GM23338 (cell line): ENCODE results near the gene RAD54L2.

Source experiments
- CREB1 ChIP-seq: fragments of 250-450 bp; sonication (Bioruptor Pico); IDR thresholded peaks from 2 replicates; pipeline ENCODE4 v1.5.0; 2020; ENCODE audit warnings: low read depth, mild to moderate bottlenecking, moderate library complexity
- CTCF ChIP-seq, 2 experiments: fragments of 200-600 bp in 1 of 2; sonication (generic) in 1 of 2; conservative IDR thresholded peaks; 2 replicates each; pipeline versions ENCODE4 v1.5.1 to v1.6.1; 2016 to 2017; ENCODE audit warnings: antibody characterized with exemption in 2 of 2, low read depth in 2 of 2, mild to moderate bottlenecking in 2 of 2, moderate library complexity in 1 of 2
- ETS1 ChIP-seq: IDR thresholded peaks from 2 replicates; pipeline ENCODE4 v1.6.1; 2016; ENCODE audit warnings: antibody characterized with exemption
- EZH2 ChIP-seq: fragments of 200-600 bp; sonication (generic); IDR thresholded peaks from one replicate; pipeline ENCODE4 v1.8.0; 2017; ENCODE audit warnings: antibody characterized with exemption, mild to moderate bottlenecking, low read depth; ENCODE audit not compliant: unreplicated experiment
- EZH2phosphoT487 ChIP-seq: fragments of 200-600 bp; sonication (generic); IDR thresholded peaks from one replicate; pipeline ENCODE4 v1.8.1; 2018; ENCODE audit warnings: antibody characterized with exemption; ENCODE audit not compliant: unreplicated experiment
- JUNB ChIP-seq: IDR thresholded peaks from one replicate; pipeline ENCODE4 v1.6.1; 2016; ENCODE audit warnings: antibody characterized with exemption; ENCODE audit not compliant: unreplicated experiment
- NANOG ChIP-seq: IDR thresholded peaks from 2 replicates; pipeline ENCODE4 v1.6.1; 2016; ENCODE audit warnings: antibody characterized with exemption, borderline replicate concordance
- POLR2AphosphoS5 ChIP-seq: IDR thresholded peaks from 2 replicates; pipeline ENCODE4 v1.6.1; 2016; ENCODE audit warnings: antibody characterized with exemption, low read depth
- REST ChIP-seq: IDR thresholded peaks from one replicate; pipeline ENCODE4 v1.6.1; 2018; ENCODE audit warnings: antibody characterized with exemption; ENCODE audit not compliant: unreplicated experiment
- STAT1 ChIP-seq: IDR thresholded peaks from one replicate; pipeline ENCODE4 v1.6.1; 2016; ENCODE audit warnings: antibody characterized with exemption; ENCODE audit not compliant: unreplicated experiment

- TF ChIP-seq CTCF (conservative IDR thresholded peaks at IDR 0.05; ENCODE audit: low read depth in 2 of 2) = no peak
- TF ChIP-seq EZH2phosphoT487 = no peak
- no peak for TF ChIP-seq REST
- no peak for TF ChIP-seq ETS1
- no peak for TF ChIP-seq JUNB
- TF ChIP-seq STAT1 = no peak
- no peak for TF ChIP-seq POLR2AphosphoS5
- TF ChIP-seq EZH2 = no peak
- TF ChIP-seq CREB1 (CRISPR knock-in tag) = no peak
- TF ChIP-seq NANOG = no peak
These were observed 5.7 kb downstream of the RAD54L2 start for GRCh38 chr3:51544011-51544775.
